Measurements from ENCODE around the gene SNW1.
A peak's percentile ranks its signal among the peaks of the same experiment; 100 is the strongest.

SNW1 gene

DNA sequence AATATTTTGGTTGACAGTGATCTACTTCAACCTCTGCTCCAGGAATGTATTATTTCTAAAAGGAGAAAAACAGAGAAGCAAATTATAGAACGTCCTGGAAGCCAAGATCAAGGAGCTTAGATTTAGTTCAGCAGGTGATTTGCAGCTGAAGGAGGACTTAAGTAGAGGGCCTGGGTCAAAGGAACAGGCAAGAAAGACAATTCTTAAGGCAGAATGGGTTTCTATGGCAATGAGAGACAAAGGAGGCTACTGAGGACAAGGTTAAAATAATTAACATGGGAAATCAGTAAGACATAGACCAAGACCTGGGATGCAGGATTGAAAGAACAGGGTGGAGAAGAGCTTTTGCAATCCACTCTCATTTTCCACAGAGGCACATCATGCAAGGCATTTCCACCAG, 2.4 kb upstream of the SNW1 start:
- H3K9me3 ChIP-seq (ENCODE audit: insufficient read depth, low read length, severe bottlenecking) = no peaks in the 10 kb centered on the region
- H2AFZ ChIP-seq (ENCODE audit: low read depth, low read length) = no peak overlapping the region
- H3K79me2 ChIP-seq (ENCODE audit: insufficient read depth, low read length) = peaks cover 26% of the 10 kb centered on the region
- peaks cover 13% of the 10 kb centered on the region; the same call in 1 of the 2 replicates for H3K36me3 ChIP-seq (ENCODE audit: insufficient read depth, low read length)
- DNase-seq = no peak
- no peak overlapping the region for H3K4me2 ChIP-seq (ENCODE audit: insufficient read depth, low read length)
- no peaks in the 10 kb centered on the region for H3K27me3 ChIP-seq (ENCODE audit: insufficient read depth, low read length, poor library complexity)
- peaks cover 17% of the 10 kb centered on the region; the same call in 1 of the 2 replicates for H4K20me1 ChIP-seq (ENCODE audit: insufficient read depth, low read length)
- H3K4me1 ChIP-seq (ENCODE audit: insufficient read depth, low read length) = peaks cover 29% of the 10 kb centered on the region
- no peak overlapping the region for H3K4me3 ChIP-seq (ENCODE audit: low read depth in 1 of 2, low read length in 2 of 2)
- H3K27ac ChIP-seq (ENCODE audit: low read length) = no peak overlapping the region
- no peak for ATAC-seq (ENCODE audit: insufficient read depth, low read depth)
- H3K9ac ChIP-seq (ENCODE audit: low read depth, low read length) = no peak overlapping the region
- no peak for TF ChIP-seq EZH2 (IDR thresholded peaks at IDR 0.05; ENCODE audit: borderline replicate concordance, low read depth, low read length, severe bottlenecking)
- TF ChIP-seq, protein P1, sequence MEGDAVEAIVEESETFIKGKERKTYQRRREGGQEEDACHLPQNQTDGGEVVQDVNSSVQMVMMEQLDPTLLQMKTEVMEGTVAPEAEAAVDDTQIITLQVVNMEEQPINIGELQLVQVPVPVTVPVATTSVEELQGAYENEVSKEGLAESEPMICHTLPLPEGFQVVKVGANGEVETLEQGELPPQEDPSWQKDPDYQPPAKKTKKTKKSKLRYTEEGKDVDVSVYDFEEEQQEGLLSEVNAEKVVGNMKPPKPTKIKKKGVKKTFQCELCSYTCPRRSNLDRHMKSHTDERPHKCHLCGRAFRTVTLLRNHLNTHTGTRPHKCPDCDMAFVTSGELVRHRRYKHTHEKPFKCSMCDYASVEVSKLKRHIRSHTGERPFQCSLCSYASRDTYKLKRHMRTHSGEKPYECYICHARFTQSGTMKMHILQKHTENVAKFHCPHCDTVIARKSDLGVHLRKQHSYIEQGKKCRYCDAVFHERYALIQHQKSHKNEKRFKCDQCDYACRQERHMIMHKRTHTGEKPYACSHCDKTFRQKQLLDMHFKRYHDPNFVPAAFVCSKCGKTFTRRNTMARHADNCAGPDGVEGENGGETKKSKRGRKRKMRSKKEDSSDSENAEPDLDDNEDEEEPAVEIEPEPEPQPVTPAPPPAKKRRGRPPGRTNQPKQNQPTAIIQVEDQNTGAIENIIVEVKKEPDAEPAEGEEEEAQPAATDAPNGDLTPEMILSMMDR (IDR thresholded peaks at IDR 0.05; ENCODE audit: borderline replicate concordance, extremely low read depth, low read length, poor library complexity, severe bottlenecking) = no peak

DNA sequence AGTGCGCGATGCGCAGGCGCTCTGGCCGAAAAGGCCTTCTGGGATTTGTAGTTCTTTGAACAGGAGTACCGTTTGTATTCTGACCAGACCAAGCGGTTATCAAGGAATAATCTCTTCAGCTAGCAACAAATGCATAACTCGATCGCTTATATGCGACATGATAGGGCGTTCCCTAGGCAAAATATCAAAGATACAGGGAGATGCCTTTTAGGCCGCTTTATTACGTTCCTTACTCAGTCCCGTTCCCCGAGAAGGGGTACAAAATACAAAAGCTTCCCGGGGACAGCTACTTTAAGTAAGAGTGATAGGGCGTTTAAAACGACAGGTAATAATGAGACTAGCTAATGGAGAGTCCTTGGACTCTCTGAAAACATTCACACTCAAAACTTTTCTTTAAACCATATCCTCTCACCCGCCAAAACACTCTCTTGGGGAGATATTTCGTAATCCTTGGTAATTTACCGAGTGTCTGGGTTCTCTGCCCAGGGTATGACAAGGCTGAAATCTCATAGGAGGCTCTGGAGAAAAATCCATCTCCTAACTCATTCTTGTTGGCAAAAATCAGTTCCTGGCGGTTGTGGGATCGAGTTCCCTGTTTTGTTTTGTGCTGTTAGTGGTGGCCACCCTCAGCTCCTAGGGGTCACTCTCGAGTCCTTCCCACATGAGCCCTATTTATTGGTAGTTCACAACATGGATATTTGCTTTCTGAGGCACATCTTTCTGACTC, 412 bp upstream of the SNW1 start:
- ATAC-seq (ENCODE audit: insufficient read depth, low read depth) = peak; percentile 41
- H3K4me1 ChIP-seq (ENCODE audit: insufficient read depth, low read length) = peaks cover 35% of the 10 kb centered on the region
- H3K79me2 ChIP-seq (ENCODE audit: insufficient read depth, low read length) = peaks cover 46% of the 10 kb centered on the region
- peak overlapping the region; percentile 90 for H3K9ac ChIP-seq (ENCODE audit: low read depth, low read length)
- TF ChIP-seq EZH2 (IDR thresholded peaks at IDR 0.05; ENCODE audit: borderline replicate concordance, low read depth, low read length, severe bottlenecking) = no peak
- TF ChIP-seq, protein P1 (IDR thresholded peaks at IDR 0.05; ENCODE audit: borderline replicate concordance, extremely low read depth, low read length, poor library complexity, severe bottlenecking) = peak; percentile 19
- peaks cover 27% of the 10 kb centered on the region for H3K36me3 ChIP-seq (ENCODE audit: insufficient read depth, low read length)
- H3K4me2 ChIP-seq (ENCODE audit: insufficient read depth, low read length) = peak overlapping the region; percentile 79
- H3K27me3 ChIP-seq (ENCODE audit: insufficient read depth, low read length, poor library complexity) = no peaks in the 10 kb centered on the region
- peak; percentile 17 for DNase-seq
- peak overlapping the region; percentile 72 for H3K27ac ChIP-seq (ENCODE audit: low read length)
- no peaks in the 10 kb centered on the region for H3K9me3 ChIP-seq (ENCODE audit: insufficient read depth, low read length, severe bottlenecking)
- peak overlapping the region; percentile 93 to 95; a peak in 3 of 4 replicates for H3K4me3 ChIP-seq (ENCODE audit: low read depth in 1 of 2, low read length in 2 of 2)
- H4K20me1 ChIP-seq (ENCODE audit: insufficient read depth, low read length) = peaks cover 29% of the 10 kb centered on the region
- peak overlapping the region; percentile 90 for H2AFZ ChIP-seq (ENCODE audit: low read depth, low read length)

- peaks cover 39% of the 10 kb centered on the region for H4K20me1 ChIP-seq (ENCODE audit: insufficient read depth, low read length)
- no peak overlapping the region for H3K4me3 ChIP-seq (ENCODE audit: low read depth in 1 of 2, low read length in 2 of 2)
- ATAC-seq (ENCODE audit: insufficient read depth, low read depth) = no peak
- H3K4me1 ChIP-seq (ENCODE audit: insufficient read depth, low read length) = peaks cover 5% of the 10 kb centered on the region; the same call in 1 of the 2 replicates
- no peak overlapping the region for H2AFZ ChIP-seq (ENCODE audit: low read depth, low read length)
- peaks cover 82% of the 10 kb centered on the region for H3K36me3 ChIP-seq (ENCODE audit: insufficient read depth, low read length)
- TF ChIP-seq, protein P1 (IDR thresholded peaks at IDR 0.05; ENCODE audit: borderline replicate concordance, extremely low read depth, low read length, poor library complexity, severe bottlenecking) = no peak
- TF ChIP-seq EZH2 (IDR thresholded peaks at IDR 0.05; ENCODE audit: borderline replicate concordance, low read depth, low read length, severe bottlenecking) = no peak
- no peak for DNase-seq
- no peak overlapping the region for H3K9ac ChIP-seq (ENCODE audit: low read depth, low read length)
- peaks cover 76% of the 10 kb centered on the region for H3K79me2 ChIP-seq (ENCODE audit: insufficient read depth, low read length)
- no peaks in the 10 kb centered on the region for H3K9me3 ChIP-seq (ENCODE audit: insufficient read depth, low read length, severe bottlenecking)
- peak overlapping the region; percentile 24; the same call in 1 of the 2 replicates for H3K4me2 ChIP-seq (ENCODE audit: insufficient read depth, low read length)
- no peaks in the 10 kb centered on the region for H3K27me3 ChIP-seq (ENCODE audit: insufficient read depth, low read length, poor library complexity)
- H3K27ac ChIP-seq (ENCODE audit: low read length) = no peak overlapping the region
Measured at GRCh38 chr14:77752799-77753516, 8.0 kb downstream of the SNW1 start.

All from DND-41 (cell line).